Measurements from ENCODE around the gene ISG15. TPM values are rescaled to one million over a fixed set of nuclear protein-coding genes. Genes with fewer than 3 reads are reported as not detected.

The ISG15 gene
- total RNA-seq: 68.7 and 97.7 TPM in 2 replicates

GRCh38 chr1:1013105-1013921, at the start of gene ISG15:
ISG15 (plus strand) TSS chr1:1013497; CDS start chr1:1013574, 77 bp downstream.
- no peak for DNase-seq (ENCODE audit: low read depth)

GRCh38 chr1:963746-964525, 49.4 kb upstream of the ISG15 start:
- TF ChIP-seq CTCF (IDR thresholded peaks at IDR 0.05; ENCODE audit: insufficient read depth, low read length, poor library complexity, severe bottlenecking): no peak
- Histone ChIP-seq H3K27me3 (ENCODE audit: control insufficient read depth, insufficient read depth, low read length) (peaks cover 3% of the 10 kb centered on the region), H3K4me3 (ENCODE audit: low read depth, low read length) (no peak overlapping the region), H3K36me3 (ENCODE audit: control insufficient read depth, insufficient read depth, low read length) (no peaks in the 10 kb centered on the region)
- no peak for DNase-seq (ENCODE audit: low read depth)

More at GRCh38 chr1:1013105-1013921, at the start of gene ISG15:
- Histone ChIP-seq H3K4me3 (ENCODE audit: low read depth, low read length) (peak within 1 kb of the TSS; percentile 63), H3K36me3 (ENCODE audit: control insufficient read depth, insufficient read depth, low read length) (no peaks in the 10 kb centered on the region), H3K27me3 (ENCODE audit: control insufficient read depth, insufficient read depth, low read length) (no peaks in the 10 kb centered on the region)
- no peak for TF ChIP-seq CTCF (IDR thresholded peaks at IDR 0.05; ENCODE audit: insufficient read depth, low read length, poor library complexity, severe bottlenecking)

GRCh38 chr1:964691-965525, 48.4 kb upstream of the ISG15 start:
- H3K4me3 ChIP-seq (ENCODE audit: low read depth, low read length): no peak overlapping the region
- DNase-seq (ENCODE audit: low read depth): no peak
- H3K36me3 ChIP-seq (ENCODE audit: control insufficient read depth, insufficient read depth, low read length): no peaks in the 10 kb centered on the region
- TF ChIP-seq CTCF (IDR thresholded peaks at IDR 0.05; ENCODE audit: insufficient read depth, low read length, poor library complexity, severe bottlenecking): no peak
- no peaks in the 10 kb centered on the region for H3K27me3 ChIP-seq (ENCODE audit: control insufficient read depth, insufficient read depth, low read length)

DNA sequence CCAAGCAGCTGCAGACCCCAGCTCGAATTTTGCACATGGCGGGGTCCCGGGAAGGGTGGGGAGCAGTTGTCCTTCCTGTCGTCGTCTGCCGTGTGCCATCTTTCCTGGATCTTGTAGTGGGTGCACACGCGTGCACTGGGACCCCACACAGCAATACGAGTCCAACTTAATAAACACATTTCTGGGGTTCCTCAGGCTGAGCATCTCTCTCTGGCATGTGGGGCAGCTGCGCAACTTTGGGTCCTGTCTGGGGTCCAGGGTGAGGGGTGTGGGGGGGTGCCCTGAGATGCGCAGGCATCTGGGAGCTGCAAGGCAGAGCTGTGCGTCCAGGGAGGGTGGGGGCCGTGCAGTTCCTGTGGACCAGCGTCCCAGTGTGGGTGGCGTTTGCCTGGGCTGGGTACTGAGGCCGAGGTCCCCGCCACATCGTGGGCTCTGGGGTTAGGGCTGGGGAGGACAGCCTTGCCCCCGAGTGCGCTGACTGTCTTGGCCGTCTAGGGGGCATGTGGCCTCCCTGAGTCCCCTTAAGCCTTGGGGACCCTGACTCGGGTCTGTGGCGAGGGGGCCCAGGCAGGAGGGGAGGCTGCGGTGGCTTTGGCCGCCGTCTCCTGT, 47.7 kb upstream of the ISG15 start:
- TF ChIP-seq CTCF (IDR thresholded peaks at IDR 0.05; ENCODE audit: insufficient read depth, low read length, poor library complexity, severe bottlenecking): no peak
- H3K27me3 ChIP-seq (ENCODE audit: control insufficient read depth, insufficient read depth, low read length): peaks cover 7% of the 10 kb centered on the region
- H3K36me3 ChIP-seq (ENCODE audit: control insufficient read depth, insufficient read depth, low read length): no peaks in the 10 kb centered on the region
- H3K4me3 ChIP-seq (ENCODE audit: low read depth, low read length): no peak overlapping the region
- no peak for DNase-seq (ENCODE audit: low read depth)

GRCh38 chr1:966135-966703, 47.1 kb upstream of the ISG15 start, which contains the start of gene PLEKHN1:
PLEKHN1 (plus strand) TSS chr1:966482; CDS start chr1:966532, 50 bp downstream.
- H3K4me3 ChIP-seq (ENCODE audit: low read depth, low read length): peak within 1 kb of the TSS; percentile 59
- no peak for TF ChIP-seq CTCF (IDR thresholded peaks at IDR 0.05; ENCODE audit: insufficient read depth, low read length, poor library complexity, severe bottlenecking)
- peaks cover 13% of the 10 kb centered on the region for H3K27me3 ChIP-seq (ENCODE audit: control insufficient read depth, insufficient read depth, low read length)
- H3K36me3 ChIP-seq (ENCODE audit: control insufficient read depth, insufficient read depth, low read length): no peaks in the 10 kb centered on the region
- DNase-seq (ENCODE audit: low read depth): no peak
